ENCODE measurements around the gene MS4A6E.

DNA sequence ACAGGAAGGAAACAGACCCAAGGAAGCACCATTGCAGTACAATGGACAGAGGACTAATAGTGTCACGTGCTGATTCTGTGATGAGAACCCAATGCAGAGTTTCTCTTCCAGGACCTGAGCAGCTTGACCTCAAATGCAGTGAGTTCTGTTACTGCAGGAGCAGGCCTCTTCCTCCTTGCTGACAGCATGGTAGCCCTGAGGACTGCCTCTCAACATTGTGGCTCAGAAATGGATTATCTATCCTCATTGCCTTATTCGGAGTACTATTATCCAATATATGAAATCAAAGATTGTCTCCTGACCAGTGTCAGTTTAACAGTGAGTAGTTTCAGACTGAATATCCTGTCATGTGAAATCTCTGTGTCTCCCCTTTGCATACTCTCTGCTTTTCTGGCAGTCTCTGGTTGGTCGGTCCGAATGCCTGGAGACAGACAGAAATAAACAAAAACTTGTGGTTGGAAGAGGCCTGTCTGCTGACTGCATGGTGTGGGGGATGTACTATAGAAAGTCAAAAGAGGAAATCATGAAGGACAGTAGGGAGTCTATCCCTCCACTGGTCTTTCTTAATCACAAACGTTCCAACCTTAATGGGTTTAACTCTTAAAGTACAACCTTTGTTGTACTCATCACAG is 62.3 kb downstream of the MS4A6E start:
- TF ChIP-seq, protein P1, sequence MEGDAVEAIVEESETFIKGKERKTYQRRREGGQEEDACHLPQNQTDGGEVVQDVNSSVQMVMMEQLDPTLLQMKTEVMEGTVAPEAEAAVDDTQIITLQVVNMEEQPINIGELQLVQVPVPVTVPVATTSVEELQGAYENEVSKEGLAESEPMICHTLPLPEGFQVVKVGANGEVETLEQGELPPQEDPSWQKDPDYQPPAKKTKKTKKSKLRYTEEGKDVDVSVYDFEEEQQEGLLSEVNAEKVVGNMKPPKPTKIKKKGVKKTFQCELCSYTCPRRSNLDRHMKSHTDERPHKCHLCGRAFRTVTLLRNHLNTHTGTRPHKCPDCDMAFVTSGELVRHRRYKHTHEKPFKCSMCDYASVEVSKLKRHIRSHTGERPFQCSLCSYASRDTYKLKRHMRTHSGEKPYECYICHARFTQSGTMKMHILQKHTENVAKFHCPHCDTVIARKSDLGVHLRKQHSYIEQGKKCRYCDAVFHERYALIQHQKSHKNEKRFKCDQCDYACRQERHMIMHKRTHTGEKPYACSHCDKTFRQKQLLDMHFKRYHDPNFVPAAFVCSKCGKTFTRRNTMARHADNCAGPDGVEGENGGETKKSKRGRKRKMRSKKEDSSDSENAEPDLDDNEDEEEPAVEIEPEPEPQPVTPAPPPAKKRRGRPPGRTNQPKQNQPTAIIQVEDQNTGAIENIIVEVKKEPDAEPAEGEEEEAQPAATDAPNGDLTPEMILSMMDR (IDR thresholded peaks at IDR 0.05; ENCODE audit: insufficient read depth, low read length): no peak
- TF ChIP-seq POLR2AphosphoS5 (IDR thresholded peaks at IDR 0.05; ENCODE audit: low read depth) (no peak), GABPA (IDR thresholded peaks at IDR 0.05; ENCODE audit: low read depth) (no peak), REST (IDR thresholded peaks at IDR 0.05; ENCODE audit: insufficient replicate concordance, low read depth) (peak; percentile 87), SPI1 (IDR thresholded peaks at IDR 0.05; ENCODE audit: borderline replicate concordance, low read depth) (peak; percentile 82; the same call in 1 of the 2 replicates)
